SHP77 (cell line): ENCODE results near the gene USP38.
"Not testable (repeated sequence)": the region's sequence is repeated elsewhere in the genome, so short reads cannot be mapped to it uniquely, and the experiment has no call there.

Source experiments
- DNase-seq, 2 experiments: peaks; one replicate each; lab custom pipeline; 2025; lab: John Stamatoyannopoulos, UW

The USP38 gene

GRCh38 chr4:143215873-143216272 lies 31.2 kb downstream of the USP38 start:
- DNase-seq: no peak

- no peak for DNase-seq
These were observed 39.5 kb downstream of the USP38 start for GRCh38 chr4:143224255-143224654.

- no peak for DNase-seq
These were observed 40.5 kb downstream of the USP38 start for GRCh38 chr4:143225167-143225566.

GRCh38 chr4:143230683-143231082 lies 46.0 kb downstream of the USP38 start:
- DNase-seq: no peak

GRCh38 chr4:143232277-143232676 lies 47.6 kb downstream of the USP38 start:
- no peak for DNase-seq

GRCh38 chr4:143234153-143234552 lies 49.4 kb downstream of the USP38 start:
- DNase-seq: no peak

GRCh38 chr4:143237195-143237594 lies 52.5 kb downstream of the USP38 start:
- DNase-seq: not testable (repeated sequence)

- no peak for DNase-seq
These were observed 56.4 kb downstream of the USP38 start for GRCh38 chr4:143240939-143241679.

GRCh38 chr4:143241892-143242291 lies 57.2 kb downstream of the USP38 start:
- DNase-seq: no peak

GRCh38 chr4:143243041-143243440 lies 58.3 kb downstream of the USP38 start:
- no peak for DNase-seq

- DNase-seq: no peak
These were observed 62.3 kb downstream of the USP38 start for GRCh38 chr4:143246977-143247376.

GRCh38 chr4:143247866-143248265 lies 63.1 kb downstream of the USP38 start:
- DNase-seq: no peak

GRCh38 chr4:143248827-143249226 lies 64.1 kb downstream of the USP38 start:
- DNase-seq: no peak

- DNase-seq: no peak
These were observed 65.9 kb downstream of the USP38 start for GRCh38 chr4:143250617-143251016.

- no peak for DNase-seq
These were observed 66.6 kb downstream of the USP38 start for GRCh38 chr4:143251348-143251747.

- no peak for DNase-seq
These were observed 67.1 kb downstream of the USP38 start for GRCh38 chr4:143251779-143252178.

GRCh38 chr4:143252478-143252877 lies 67.8 kb downstream of the USP38 start:
- no peak for DNase-seq

- no peak for DNase-seq
These were observed 68.4 kb downstream of the USP38 start for GRCh38 chr4:143253166-143253565.

GRCh38 chr4:143254491-143255226 lies 69.9 kb downstream of the USP38 start:
- DNase-seq: no peak

GRCh38 chr4:143256456-143256855 lies 71.7 kb downstream of the USP38 start:
- no peak for DNase-seq

GRCh38 chr4:143257356-143257755 lies 72.6 kb downstream of the USP38 start:
- no peak for DNase-seq

- no peak for DNase-seq
These were observed 76.0 kb downstream of the USP38 start for GRCh38 chr4:143260750-143261149.

GRCh38 chr4:143262838-143263237 lies 78.1 kb downstream of the USP38 start:
- DNase-seq: no peak

- DNase-seq: not testable (repeated sequence)
These were observed 83.0 kb downstream of the USP38 start for GRCh38 chr4:143267690-143268089.
